Prostate gland (tissue), 2 donors: ENCODE results near the gene ZNF169.
"Not testable (repeated sequence)": the region's sequence is repeated elsewhere in the genome, so short reads cannot be mapped to it uniquely, and the experiment has no call there.

ENCODE experiments used
- POLR2A ChIP-seq: fragments of 450-650 bp; IDR thresholded peaks from one replicate; pipeline ENCODE4 v1.6.1; 2016; ENCODE audit warnings: antibody characterized with exemption, mild to moderate bottlenecking
- TF ChIP-seq, protein P1 (sequence below), 4 experiments: fragments of 200-600 bp in 2 of 4; fragments of 450-650 bp in 2 of 4; sonication (generic) in 2 of 4; IDR thresholded peaks; 1 replicate in 3 of 4; 2 replicates in 1 of 4; pipeline ENCODE4 v1.5.1; 2016 to 2019; ENCODE audit warnings: antibody characterized with exemption in 4 of 4, mild to moderate bottlenecking in 2 of 4, moderate library complexity in 2 of 4

GRCh38 chr9:94315034-94315984, 56.2 kb downstream of the ZNF169 start:
- TF ChIP-seq, protein P1, sequence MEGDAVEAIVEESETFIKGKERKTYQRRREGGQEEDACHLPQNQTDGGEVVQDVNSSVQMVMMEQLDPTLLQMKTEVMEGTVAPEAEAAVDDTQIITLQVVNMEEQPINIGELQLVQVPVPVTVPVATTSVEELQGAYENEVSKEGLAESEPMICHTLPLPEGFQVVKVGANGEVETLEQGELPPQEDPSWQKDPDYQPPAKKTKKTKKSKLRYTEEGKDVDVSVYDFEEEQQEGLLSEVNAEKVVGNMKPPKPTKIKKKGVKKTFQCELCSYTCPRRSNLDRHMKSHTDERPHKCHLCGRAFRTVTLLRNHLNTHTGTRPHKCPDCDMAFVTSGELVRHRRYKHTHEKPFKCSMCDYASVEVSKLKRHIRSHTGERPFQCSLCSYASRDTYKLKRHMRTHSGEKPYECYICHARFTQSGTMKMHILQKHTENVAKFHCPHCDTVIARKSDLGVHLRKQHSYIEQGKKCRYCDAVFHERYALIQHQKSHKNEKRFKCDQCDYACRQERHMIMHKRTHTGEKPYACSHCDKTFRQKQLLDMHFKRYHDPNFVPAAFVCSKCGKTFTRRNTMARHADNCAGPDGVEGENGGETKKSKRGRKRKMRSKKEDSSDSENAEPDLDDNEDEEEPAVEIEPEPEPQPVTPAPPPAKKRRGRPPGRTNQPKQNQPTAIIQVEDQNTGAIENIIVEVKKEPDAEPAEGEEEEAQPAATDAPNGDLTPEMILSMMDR (IDR thresholded peaks at IDR 0.05): not testable (repeated sequence)
- TF ChIP-seq POLR2A: not testable (repeated sequence)
